OCI-LY1 (cell line): ENCODE measurements around the gene PDHX.

Experiments used
- EZH2 ChIP-seq: fragments of 200-600 bp; sonication (generic), shearing (Covaris generic); IDR thresholded peaks from 2 replicates; pipeline ENCODE4 v1.8.0; 2017; ENCODE audit warnings: borderline replicate concordance, mixed run types, mild to moderate bottlenecking, antibody characterized with exemption, low read length, moderate library complexity, mixed read lengths
- TF ChIP-seq, protein P1 (sequence below): fragments of 200-600 bp; sonication (generic), shearing (Covaris generic); IDR thresholded peaks from 2 replicates; pipeline ENCODE4 v1.5.1; 2017; ENCODE audit warnings: mild to moderate bottlenecking, antibody characterized with exemption, low read length, moderate library complexity, mixed read lengths

GRCh38 chr11:34971928-34972327 lies 55.5 kb downstream of the PDHX start:
- TF ChIP-seq, protein P1, sequence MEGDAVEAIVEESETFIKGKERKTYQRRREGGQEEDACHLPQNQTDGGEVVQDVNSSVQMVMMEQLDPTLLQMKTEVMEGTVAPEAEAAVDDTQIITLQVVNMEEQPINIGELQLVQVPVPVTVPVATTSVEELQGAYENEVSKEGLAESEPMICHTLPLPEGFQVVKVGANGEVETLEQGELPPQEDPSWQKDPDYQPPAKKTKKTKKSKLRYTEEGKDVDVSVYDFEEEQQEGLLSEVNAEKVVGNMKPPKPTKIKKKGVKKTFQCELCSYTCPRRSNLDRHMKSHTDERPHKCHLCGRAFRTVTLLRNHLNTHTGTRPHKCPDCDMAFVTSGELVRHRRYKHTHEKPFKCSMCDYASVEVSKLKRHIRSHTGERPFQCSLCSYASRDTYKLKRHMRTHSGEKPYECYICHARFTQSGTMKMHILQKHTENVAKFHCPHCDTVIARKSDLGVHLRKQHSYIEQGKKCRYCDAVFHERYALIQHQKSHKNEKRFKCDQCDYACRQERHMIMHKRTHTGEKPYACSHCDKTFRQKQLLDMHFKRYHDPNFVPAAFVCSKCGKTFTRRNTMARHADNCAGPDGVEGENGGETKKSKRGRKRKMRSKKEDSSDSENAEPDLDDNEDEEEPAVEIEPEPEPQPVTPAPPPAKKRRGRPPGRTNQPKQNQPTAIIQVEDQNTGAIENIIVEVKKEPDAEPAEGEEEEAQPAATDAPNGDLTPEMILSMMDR, result no peak
- no peak for TF ChIP-seq EZH2
